Measurements from ENCODE around the gene TBCA. TPM values are rescaled to one million over a fixed set of nuclear protein-coding genes. Genes with fewer than 3 reads are reported as not detected.
A peak's percentile ranks its signal among the peaks of the same experiment; 100 is the strongest.

The TBCA gene
- total and polyA plus RNA-seq, 2 experiments from 2014 or later: 117 to 814 TPM

- Histone ChIP-seq H3K79me2 (replicated peaks; ENCODE audit: insufficient read depth) (no peaks in the 10 kb centered on the region), H3K4me3 (peak overlapping the region; percentile 22), H2AFZ (no peak overlapping the region), H3K4me2 (peak overlapping the region; percentile 46), H3K9me2 (ENCODE audit: insufficient read depth) (no peaks in the 10 kb centered on the region), H3K27me3 (ENCODE audit: insufficient read depth) (peaks cover 99% of the 10 kb centered on the region), H3K4me1 (ENCODE audit: insufficient read depth) (peaks cover 57% of the 10 kb centered on the region), H3K27ac (ENCODE audit: low read depth) (no peak overlapping the region), H3F3A (replicated peaks; ENCODE audit: low read depth) (peaks cover 19% of the 10 kb centered on the region), H4K20me1 (replicated peaks; ENCODE audit: insufficient read depth) (peaks cover 40% of the 10 kb centered on the region), H3K36me3 (ENCODE audit: insufficient read depth) (no peaks in the 10 kb centered on the region)
- H3K4me1 Mint-ChIP-seq: peaks cover 49% of the 10 kb centered on the region
- peak overlapping the region; percentile 61 for H3K4me3 Mint-ChIP-seq
- no peak for ATAC-seq
- peaks cover 5% of the 10 kb centered on the region; the same call in 2 of the 3 replicates for H3K9me3 Mint-ChIP-seq
- peak; percentile 79 for DNase-seq (ENCODE audit: low spot score)
- H3K36me3 Mint-ChIP-seq (ENCODE audit: low read depth): no peaks in the 10 kb centered on the region; the same call in 2 of the 3 replicates
- H3K27ac Mint-ChIP-seq: no peak overlapping the region
- peaks cover 97% of the 10 kb centered on the region for H3K27me3 Mint-ChIP-seq (ENCODE audit: insufficient read depth, low read depth, poor library complexity)
- TF ChIP-seq NANOG (IDR thresholded peaks at IDR 0.05; ENCODE audit: borderline replicate concordance) (no peak), EZH2phosphoT487 (IDR thresholded peaks at IDR 0.05; ENCODE audit: unreplicated experiment) (no peak), ZNF331 (CRISPR knock-in tag; IDR thresholded peaks at IDR 0.05; ENCODE audit: low read depth) (no peak), STAT1 (IDR thresholded peaks at IDR 0.05; ENCODE audit: unreplicated experiment) (no peak), CREB1 (CRISPR knock-in tag; IDR thresholded peaks at IDR 0.05; ENCODE audit: low read depth) (no peak), ZNF114 (CRISPR knock-in tag; IDR thresholded peaks at IDR 0.05) (no peak), POLR2AphosphoS5 (IDR thresholded peaks at IDR 0.05; ENCODE audit: low read depth) (no peak), EZH2 (IDR thresholded peaks at IDR 0.05; ENCODE audit: low read depth, unreplicated experiment) (no peak), ZNF462 (CRISPR knock-in tag; IDR thresholded peaks at IDR 0.05) (no peak), JUNB (IDR thresholded peaks at IDR 0.05; ENCODE audit: unreplicated experiment) (no peak)
- TF ChIP-seq, protein P1, sequence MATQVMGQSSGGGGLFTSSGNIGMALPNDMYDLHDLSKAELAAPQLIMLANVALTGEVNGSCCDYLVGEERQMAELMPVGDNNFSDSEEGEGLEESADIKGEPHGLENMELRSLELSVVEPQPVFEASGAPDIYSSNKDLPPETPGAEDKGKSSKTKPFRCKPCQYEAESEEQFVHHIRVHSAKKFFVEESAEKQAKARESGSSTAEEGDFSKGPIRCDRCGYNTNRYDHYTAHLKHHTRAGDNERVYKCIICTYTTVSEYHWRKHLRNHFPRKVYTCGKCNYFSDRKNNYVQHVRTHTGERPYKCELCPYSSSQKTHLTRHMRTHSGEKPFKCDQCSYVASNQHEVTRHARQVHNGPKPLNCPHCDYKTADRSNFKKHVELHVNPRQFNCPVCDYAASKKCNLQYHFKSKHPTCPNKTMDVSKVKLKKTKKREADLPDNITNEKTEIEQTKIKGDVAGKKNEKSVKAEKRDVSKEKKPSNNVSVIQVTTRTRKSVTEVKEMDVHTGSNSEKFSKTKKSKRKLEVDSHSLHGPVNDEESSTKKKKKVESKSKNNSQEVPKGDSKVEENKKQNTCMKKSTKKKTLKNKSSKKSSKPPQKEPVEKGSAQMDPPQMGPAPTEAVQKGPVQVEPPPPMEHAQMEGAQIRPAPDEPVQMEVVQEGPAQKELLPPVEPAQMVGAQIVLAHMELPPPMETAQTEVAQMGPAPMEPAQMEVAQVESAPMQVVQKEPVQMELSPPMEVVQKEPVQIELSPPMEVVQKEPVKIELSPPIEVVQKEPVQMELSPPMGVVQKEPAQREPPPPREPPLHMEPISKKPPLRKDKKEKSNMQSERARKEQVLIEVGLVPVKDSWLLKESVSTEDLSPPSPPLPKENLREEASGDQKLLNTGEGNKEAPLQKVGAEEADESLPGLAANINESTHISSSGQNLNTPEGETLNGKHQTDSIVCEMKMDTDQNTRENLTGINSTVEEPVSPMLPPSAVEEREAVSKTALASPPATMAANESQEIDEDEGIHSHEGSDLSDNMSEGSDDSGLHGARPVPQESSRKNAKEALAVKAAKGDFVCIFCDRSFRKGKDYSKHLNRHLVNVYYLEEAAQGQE (IDR thresholded peaks at IDR 0.05; ENCODE audit: unreplicated experiment): no peak
- TF ChIP-seq, protein P2, sequence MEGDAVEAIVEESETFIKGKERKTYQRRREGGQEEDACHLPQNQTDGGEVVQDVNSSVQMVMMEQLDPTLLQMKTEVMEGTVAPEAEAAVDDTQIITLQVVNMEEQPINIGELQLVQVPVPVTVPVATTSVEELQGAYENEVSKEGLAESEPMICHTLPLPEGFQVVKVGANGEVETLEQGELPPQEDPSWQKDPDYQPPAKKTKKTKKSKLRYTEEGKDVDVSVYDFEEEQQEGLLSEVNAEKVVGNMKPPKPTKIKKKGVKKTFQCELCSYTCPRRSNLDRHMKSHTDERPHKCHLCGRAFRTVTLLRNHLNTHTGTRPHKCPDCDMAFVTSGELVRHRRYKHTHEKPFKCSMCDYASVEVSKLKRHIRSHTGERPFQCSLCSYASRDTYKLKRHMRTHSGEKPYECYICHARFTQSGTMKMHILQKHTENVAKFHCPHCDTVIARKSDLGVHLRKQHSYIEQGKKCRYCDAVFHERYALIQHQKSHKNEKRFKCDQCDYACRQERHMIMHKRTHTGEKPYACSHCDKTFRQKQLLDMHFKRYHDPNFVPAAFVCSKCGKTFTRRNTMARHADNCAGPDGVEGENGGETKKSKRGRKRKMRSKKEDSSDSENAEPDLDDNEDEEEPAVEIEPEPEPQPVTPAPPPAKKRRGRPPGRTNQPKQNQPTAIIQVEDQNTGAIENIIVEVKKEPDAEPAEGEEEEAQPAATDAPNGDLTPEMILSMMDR (conservative IDR thresholded peaks at IDR 0.05; ENCODE audit: low read depth in 2 of 2): no peak
- TF ChIP-seq, protein P3, sequence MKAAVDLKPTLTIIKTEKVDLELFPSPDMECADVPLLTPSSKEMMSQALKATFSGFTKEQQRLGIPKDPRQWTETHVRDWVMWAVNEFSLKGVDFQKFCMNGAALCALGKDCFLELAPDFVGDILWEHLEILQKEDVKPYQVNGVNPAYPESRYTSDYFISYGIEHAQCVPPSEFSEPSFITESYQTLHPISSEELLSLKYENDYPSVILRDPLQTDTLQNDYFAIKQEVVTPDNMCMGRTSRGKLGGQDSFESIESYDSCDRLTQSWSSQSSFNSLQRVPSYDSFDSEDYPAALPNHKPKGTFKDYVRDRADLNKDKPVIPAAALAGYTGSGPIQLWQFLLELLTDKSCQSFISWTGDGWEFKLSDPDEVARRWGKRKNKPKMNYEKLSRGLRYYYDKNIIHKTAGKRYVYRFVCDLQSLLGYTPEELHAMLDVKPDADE (IDR thresholded peaks at IDR 0.05): no peak
Observed at GRCh38 chr5:77641397-77641943, 134.7 kb downstream of the TBCA start.
